ENCODE measurements around the gene EIF4ENIF1. TPM values are rescaled to one million over a fixed set of nuclear protein-coding genes. Genes with fewer than 3 reads are reported as not detected.
"Not testable (repeated sequence)": the region's sequence is repeated elsewhere in the genome, so short reads cannot be mapped to it uniquely, and the experiment has no call there.

Gene EIF4ENIF1
- polyA plus RNA-seq, 2 donors = 7.8 to 11.0 TPM

- Histone ChIP-seq H3K4me3 (ENCODE audit: low read depth in 1 of 2, low read length in 2 of 2) (no peak overlapping the region), H3K36me3 (ENCODE audit: control insufficient read depth in 2 of 2, insufficient read depth in 2 of 2, low read length in 1 of 2) (peaks cover 7 to 24% of the 10 kb centered on the region in 2 donors), H3K27me3 (ENCODE audit: control insufficient read depth in 1 of 2, insufficient read depth in 2 of 2, low read length in 2 of 2) (no peaks in the 10 kb centered on the region), H3K27ac (ENCODE audit: low read depth in 2 of 2, low read length in 1 of 2) (no peak overlapping the region), H3K9me3 (ENCODE audit: control insufficient read depth in 2 of 2, insufficient read depth in 1 of 2, low read depth in 1 of 2, low read length in 1 of 2) (no peaks in the 10 kb centered on the region), H3K4me1 (ENCODE audit: control insufficient read depth in 2 of 2, insufficient read depth in 2 of 2, low read length in 1 of 2) (no peaks in the 10 kb centered on the region)
- 92 to 94% methylated on average over 5 of the region's 5 CpGs for WGBS, 2 donors
Measured at GRCh38 chr22:31431950-31432349, 57.7 kb downstream of the EIF4ENIF1 start.

GRCh38 chr22:31425331-31426050 lies 64.2 kb downstream of the EIF4ENIF1 start:
- Histone ChIP-seq H3K4me1 (ENCODE audit: control insufficient read depth in 2 of 2, insufficient read depth in 2 of 2, low read length in 1 of 2) (no peaks in the 10 kb centered on the region), H3K4me3 (ENCODE audit: low read depth in 1 of 2, low read length in 2 of 2) (no peak overlapping the region), H3K27ac (ENCODE audit: low read depth in 2 of 2, low read length in 1 of 2) (no peak overlapping the region), H3K27me3 (ENCODE audit: control insufficient read depth in 1 of 2, insufficient read depth in 2 of 2, low read length in 2 of 2) (no peaks in the 10 kb centered on the region), H3K9me3 (ENCODE audit: control insufficient read depth in 2 of 2, insufficient read depth in 1 of 2, low read depth in 1 of 2, low read length in 1 of 2) (no peaks in the 10 kb centered on the region), H3K36me3 (ENCODE audit: control insufficient read depth in 2 of 2, insufficient read depth in 2 of 2, low read length in 1 of 2) (peaks cover 8 to 12% of the 10 kb centered on the region in 2 donors)
- WGBS, 2 donors = 92 to 94% methylated on average over 9 of the region's 9 CpGs

GRCh38 chr22:31402350-31402749 lies 87.3 kb downstream of the EIF4ENIF1 start:
- H3K27me3 ChIP-seq (ENCODE audit: control insufficient read depth in 1 of 2, insufficient read depth in 2 of 2, low read length in 2 of 2); H3K4me1 ChIP-seq (ENCODE audit: control insufficient read depth in 2 of 2, insufficient read depth in 2 of 2, low read length in 1 of 2): not testable (repeated sequence)
- 91 to 95% methylated on average over 2 of the region's 2 CpGs for WGBS, 2 donors

GRCh38 chr22:31400023-31400397 lies 89.6 kb downstream of the EIF4ENIF1 start:
- 2% methylated on average over 11 of the region's 11 CpGs for WGBS, 2 donors

More at GRCh38 chr22:31402350-31402749, 87.3 kb downstream of the EIF4ENIF1 start:
- not testable (repeated sequence) for H3K27ac ChIP-seq (ENCODE audit: low read depth in 2 of 2, low read length in 1 of 2); H3K9me3 ChIP-seq (ENCODE audit: control insufficient read depth in 2 of 2, insufficient read depth in 1 of 2, low read depth in 1 of 2, low read length in 1 of 2); H3K4me3 ChIP-seq (ENCODE audit: low read depth in 1 of 2, low read length in 2 of 2); H3K36me3 ChIP-seq (ENCODE audit: control insufficient read depth in 2 of 2, insufficient read depth in 2 of 2, low read length in 1 of 2)

GRCh38 chr22:31399211-31400022 lies 90.2 kb downstream of the EIF4ENIF1 start, which contains the start of gene DRG1:
Gene DRG1 (plus strand): TSS chr22:31399604. CDS start chr22:31399684, 80 bp downstream.
- Histone ChIP-seq H3K27me3 (ENCODE audit: control insufficient read depth in 1 of 2, insufficient read depth in 2 of 2, low read length in 2 of 2) (no peaks in the 10 kb centered on the region), H3K9me3 (ENCODE audit: control insufficient read depth in 2 of 2, insufficient read depth in 1 of 2, low read depth in 1 of 2, low read length in 1 of 2) (no peaks in the 10 kb centered on the region), H3K27ac (ENCODE audit: low read depth in 2 of 2, low read length in 1 of 2) (peak within 1 kb of the TSS; percentile 87 to 94), H3K36me3 (ENCODE audit: control insufficient read depth in 2 of 2, insufficient read depth in 2 of 2, low read length in 1 of 2) (no peaks in the 10 kb centered on the region), H3K4me3 (ENCODE audit: low read depth in 1 of 2, low read length in 2 of 2) (peak within 1 kb of the TSS; percentile 94 to 96), H3K4me1 (ENCODE audit: control insufficient read depth in 2 of 2, insufficient read depth in 2 of 2, low read length in 1 of 2) (peaks cover 0 to 2% of the 10 kb centered on the region in 2 donors)
- WGBS, 2 donors = 0 to 1% methylated on average over 72 of the region's 72 CpGs

More at GRCh38 chr22:31400023-31400397, 89.6 kb downstream of the EIF4ENIF1 start:
- Histone ChIP-seq H3K9me3 (ENCODE audit: control insufficient read depth in 2 of 2, insufficient read depth in 1 of 2, low read depth in 1 of 2, low read length in 1 of 2) (no peaks in the 10 kb centered on the region), H3K27me3 (ENCODE audit: control insufficient read depth in 1 of 2, insufficient read depth in 2 of 2, low read length in 2 of 2) (no peaks in the 10 kb centered on the region), H3K4me3 (ENCODE audit: low read depth in 1 of 2, low read length in 2 of 2) (peak overlapping the region; percentile 94 to 96), H3K36me3 (ENCODE audit: control insufficient read depth in 2 of 2, insufficient read depth in 2 of 2, low read length in 1 of 2) (no peaks in the 10 kb centered on the region), H3K27ac (ENCODE audit: low read depth in 2 of 2, low read length in 1 of 2) (peak overlapping the region; percentile 71 to 87), H3K4me1 (ENCODE audit: control insufficient read depth in 2 of 2, insufficient read depth in 2 of 2, low read length in 1 of 2) (peaks cover 0 to 2% of the 10 kb centered on the region in 2 donors)

GRCh38 chr22:31398231-31398630 lies 91.4 kb downstream of the EIF4ENIF1 start:
- WGBS, 2 donors = 45 to 55% methylated on average over 5 of the region's 5 CpGs
- Histone ChIP-seq H3K36me3 (ENCODE audit: control insufficient read depth in 2 of 2, insufficient read depth in 2 of 2, low read length in 1 of 2) (no peaks in the 10 kb centered on the region), H3K9me3 (ENCODE audit: control insufficient read depth in 2 of 2, insufficient read depth in 1 of 2, low read depth in 1 of 2, low read length in 1 of 2) (no peaks in the 10 kb centered on the region), H3K4me1 (ENCODE audit: control insufficient read depth in 2 of 2, insufficient read depth in 2 of 2, low read length in 1 of 2) (peaks cover 0 to 2% of the 10 kb centered on the region in 2 donors), H3K27ac (ENCODE audit: low read depth in 2 of 2, low read length in 1 of 2) (no peak overlapping the region), H3K27me3 (ENCODE audit: control insufficient read depth in 1 of 2, insufficient read depth in 2 of 2, low read length in 2 of 2) (no peaks in the 10 kb centered on the region), H3K4me3 (ENCODE audit: low read depth in 1 of 2, low read length in 2 of 2) (no peak overlapping the region)

- WGBS, 2 donors = 79 to 82% methylated on average over 3 of the region's 3 CpGs
- Histone ChIP-seq H3K4me3 (ENCODE audit: low read depth in 1 of 2, low read length in 2 of 2) (no peak overlapping the region), H3K27ac (ENCODE audit: low read depth in 2 of 2, low read length in 1 of 2) (no peak overlapping the region), H3K27me3 (ENCODE audit: control insufficient read depth in 1 of 2, insufficient read depth in 2 of 2, low read length in 2 of 2) (no peaks in the 10 kb centered on the region), H3K36me3 (ENCODE audit: control insufficient read depth in 2 of 2, insufficient read depth in 2 of 2, low read length in 1 of 2) (no peaks in the 10 kb centered on the region), H3K4me1 (ENCODE audit: control insufficient read depth in 2 of 2, insufficient read depth in 2 of 2, low read length in 1 of 2) (peaks cover 0 to 2% of the 10 kb centered on the region in 2 donors), H3K9me3 (ENCODE audit: control insufficient read depth in 2 of 2, insufficient read depth in 1 of 2, low read depth in 1 of 2, low read length in 1 of 2) (no peaks in the 10 kb centered on the region)
Measured at GRCh38 chr22:31394326-31394725, 95.3 kb downstream of the EIF4ENIF1 start.

- Histone ChIP-seq H3K36me3 (ENCODE audit: control insufficient read depth in 2 of 2, insufficient read depth in 2 of 2, low read length in 1 of 2) (no peaks in the 10 kb centered on the region), H3K4me3 (ENCODE audit: low read depth in 1 of 2, low read length in 2 of 2) (no peak overlapping the region), H3K4me1 (ENCODE audit: control insufficient read depth in 2 of 2, insufficient read depth in 2 of 2, low read length in 1 of 2) (no peaks in the 10 kb centered on the region), H3K27ac (ENCODE audit: low read depth in 2 of 2, low read length in 1 of 2) (no peak overlapping the region), H3K27me3 (ENCODE audit: control insufficient read depth in 1 of 2, insufficient read depth in 2 of 2, low read length in 2 of 2) (no peaks in the 10 kb centered on the region), H3K9me3 (ENCODE audit: control insufficient read depth in 2 of 2, insufficient read depth in 1 of 2, low read depth in 1 of 2, low read length in 1 of 2) (no peaks in the 10 kb centered on the region)
- 96 to 97% methylated on average over 2 of the region's 2 CpGs for WGBS, 2 donors
Measured at GRCh38 chr22:31393893-31394292, 95.7 kb downstream of the EIF4ENIF1 start.
